ENCODE data around the gene IRF1.

Gene IRF1

GRCh38 chr5:132471944-132472343 is 18.6 kb downstream of the IRF1 start:
- peaks cover 20 to 80% (median 71%) of the 10 kb centered on the region in 4 experiments for H3K4me1 ChIP-seq (ENCODE audit: control extremely low read depth in 1 of 4, control insufficient read depth in 4 of 4, insufficient read depth in 4 of 4, low read length in 3 of 4)
- 94% methylated on average over 5 of the region's 7 CpGs for WGBS (ENCODE audit: insufficient coverage)
- no peaks in the 10 kb centered on the region for H3K9me3 ChIP-seq (ENCODE audit: control extremely low read depth in 1 of 5, control insufficient read depth in 4 of 5, insufficient read depth in 2 of 5, low read depth in 1 of 5, low read length in 4 of 5)
- H3K36me3 ChIP-seq (ENCODE audit: control insufficient read depth in 4 of 4, insufficient read depth in 4 of 4, low read length in 3 of 4): peaks cover 0 to 12% (median 5%) of the 10 kb centered on the region in 4 experiments
- POLR2A ChIA-PET: interaction anchor here (2.0 to 2.3 kb wide), 2 partner anchors 15 to 18 kb away, joined by 11 to 13 read pairs; partner anchors contain the start of gene IRF1
- DNase-seq: no peak
- CTCF ChIA-PET: interaction anchor here (0.9 to 24.8 kb wide), 11 partner anchors 8 to 85 kb away, joined by 3 to 471 read pairs (median 11); partner anchors contain the start of gene IRF1
- no peaks in the 10 kb centered on the region for H3K27me3 ChIP-seq (replicated peaks in 2 of 5; ENCODE audit: control insufficient read depth in 4 of 5, insufficient read depth in 5 of 5, low read length in 4 of 5)
- H3K27ac ChIP-seq (ENCODE audit: insufficient read depth in 1 of 2, low read depth in 1 of 2, low read length in 2 of 2, poor library complexity in 1 of 2, severe bottlenecking in 2 of 2): no peak overlapping the region
- H3K4me3 ChIP-seq (ENCODE audit: control insufficient read depth in 1 of 7, extremely low read depth in 1 of 7, insufficient read depth in 4 of 7, low read depth in 2 of 7, low read length in 6 of 7): no peak overlapping the region

DNA sequence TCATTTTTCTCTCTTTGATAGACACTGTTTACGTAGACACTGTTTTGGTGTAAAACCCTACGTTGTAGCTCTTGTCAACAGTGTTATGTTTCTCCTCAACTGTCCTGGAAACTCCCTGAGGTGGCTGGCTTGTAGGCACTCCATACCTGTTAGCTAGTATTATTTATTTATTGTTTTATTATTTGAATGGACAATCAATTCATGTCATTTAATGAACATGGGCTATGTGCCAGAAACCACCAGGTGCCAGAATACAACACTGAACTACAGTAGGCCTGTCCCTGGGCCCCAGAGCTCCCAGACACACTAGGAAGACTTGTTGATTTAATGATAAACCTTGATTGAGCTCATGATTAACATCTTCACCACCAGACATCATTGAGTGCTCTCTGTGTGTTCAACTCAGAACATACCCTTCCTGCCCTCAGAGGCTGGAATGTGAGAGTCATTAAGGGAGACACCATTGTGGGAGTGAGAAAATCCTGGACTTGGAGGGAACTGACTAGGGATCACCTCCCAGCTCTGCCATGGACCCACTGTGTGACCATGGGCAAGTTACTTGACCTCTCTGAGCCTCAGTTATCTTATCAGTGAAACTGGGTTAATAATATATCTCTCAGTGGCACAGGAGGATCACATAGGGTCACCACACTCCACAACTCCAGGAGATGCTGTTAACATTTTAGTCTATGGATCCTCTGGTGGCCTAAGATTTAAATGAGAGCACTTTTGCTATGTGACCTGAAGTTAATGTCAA is 19.2 kb downstream of the IRF1 start:
- CTCF ChIA-PET: interaction anchor here (1.0 to 24.8 kb wide), 11 partner anchors 9 to 85 kb away, joined by 3 to 471 read pairs (median 11); partner anchors contain the start of gene IRF1
- H3K4me1 ChIP-seq (ENCODE audit: control extremely low read depth in 1 of 4, control insufficient read depth in 4 of 4, insufficient read depth in 4 of 4, low read length in 3 of 4): peaks cover 23 to 86% (median 76%) of the 10 kb centered on the region in 4 experiments
- H3K9me3 ChIP-seq (ENCODE audit: control extremely low read depth in 1 of 5, control insufficient read depth in 4 of 5, insufficient read depth in 2 of 5, low read depth in 1 of 5, low read length in 4 of 5): no peaks in the 10 kb centered on the region
- no peak for DNase-seq
- WGBS (ENCODE audit: insufficient coverage): 90% methylated on average over 2 of the region's 2 CpGs
- no peaks in the 10 kb centered on the region for H3K27me3 ChIP-seq (replicated peaks in 2 of 5; ENCODE audit: control insufficient read depth in 4 of 5, insufficient read depth in 5 of 5, low read length in 4 of 5)
- H3K27ac ChIP-seq (ENCODE audit: insufficient read depth in 1 of 2, low read depth in 1 of 2, low read length in 2 of 2, poor library complexity in 1 of 2, severe bottlenecking in 2 of 2): no peak overlapping the region
- POLR2A ChIA-PET: interaction anchor here (2.0 kb wide), 1 partner anchor 19 kb away, joined by 11 read pairs; the partner anchor contains the start of gene IRF1
- no peak overlapping the region for H3K4me3 ChIP-seq (ENCODE audit: control insufficient read depth in 1 of 7, extremely low read depth in 1 of 7, insufficient read depth in 4 of 7, low read depth in 2 of 7, low read length in 6 of 7)
- peaks cover 0 to 12% (median 5%) of the 10 kb centered on the region in 4 experiments for H3K36me3 ChIP-seq (ENCODE audit: control insufficient read depth in 4 of 4, insufficient read depth in 4 of 4, low read length in 3 of 4)

DNA sequence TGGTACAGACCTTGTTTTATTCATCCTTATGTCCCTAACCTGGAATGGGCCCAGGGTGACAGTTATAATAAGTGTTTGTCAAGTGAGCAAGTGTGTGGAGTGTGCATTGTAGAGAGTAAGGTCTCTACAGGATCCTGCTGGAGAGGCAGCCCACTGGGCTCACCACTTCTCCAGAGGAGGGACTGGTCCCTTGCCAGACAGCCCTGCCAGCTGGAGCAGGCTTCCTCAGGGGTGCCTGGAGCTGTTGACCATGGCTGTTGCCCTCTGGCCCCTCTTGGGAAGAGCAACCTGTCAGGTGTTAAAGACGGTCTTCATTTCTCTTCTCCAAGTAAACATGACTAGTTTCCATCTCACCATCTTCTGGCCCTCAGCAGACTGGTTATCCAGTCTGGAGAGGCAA is 20.0 kb downstream of the IRF1 start:
- ChIA-PET CTCF (interaction anchor here (0.5 to 24.8 kb wide), 10 partner anchors 10 to 60 kb away, joined by 3 to 471 read pairs (median 10); partner anchors contain the start of gene IRF1), POLR2A (interaction anchor here (2.0 kb wide), 1 partner anchor 20 kb away, joined by 11 read pairs; the partner anchor contains the start of gene IRF1)
- Histone ChIP-seq H3K36me3 (ENCODE audit: control insufficient read depth in 4 of 4, insufficient read depth in 4 of 4, low read length in 3 of 4) (peaks cover 0 to 12% (median 3%) of the 10 kb centered on the region in 4 experiments), H3K27me3 (replicated peaks in 2 of 5; ENCODE audit: control insufficient read depth in 4 of 5, insufficient read depth in 5 of 5, low read length in 4 of 5) (no peaks in the 10 kb centered on the region), H3K27ac (ENCODE audit: insufficient read depth in 1 of 2, low read depth in 1 of 2, low read length in 2 of 2, poor library complexity in 1 of 2, severe bottlenecking in 2 of 2) (no peak overlapping the region), H3K4me3 (ENCODE audit: control insufficient read depth in 1 of 7, extremely low read depth in 1 of 7, insufficient read depth in 4 of 7, low read depth in 2 of 7, low read length in 6 of 7) (no peak overlapping the region), H3K9me3 (ENCODE audit: control extremely low read depth in 1 of 5, control insufficient read depth in 4 of 5, insufficient read depth in 2 of 5, low read depth in 1 of 5, low read length in 4 of 5) (no peaks in the 10 kb centered on the region), H3K4me1 (ENCODE audit: control extremely low read depth in 1 of 4, control insufficient read depth in 4 of 4, insufficient read depth in 4 of 4, low read length in 3 of 4) (peaks cover 28 to 93% (median 83%) of the 10 kb centered on the region in 4 experiments)
- no peak for DNase-seq
- 75% methylated on average over 1 of the region's 1 CpG for WGBS (ENCODE audit: insufficient coverage)

DNA sequence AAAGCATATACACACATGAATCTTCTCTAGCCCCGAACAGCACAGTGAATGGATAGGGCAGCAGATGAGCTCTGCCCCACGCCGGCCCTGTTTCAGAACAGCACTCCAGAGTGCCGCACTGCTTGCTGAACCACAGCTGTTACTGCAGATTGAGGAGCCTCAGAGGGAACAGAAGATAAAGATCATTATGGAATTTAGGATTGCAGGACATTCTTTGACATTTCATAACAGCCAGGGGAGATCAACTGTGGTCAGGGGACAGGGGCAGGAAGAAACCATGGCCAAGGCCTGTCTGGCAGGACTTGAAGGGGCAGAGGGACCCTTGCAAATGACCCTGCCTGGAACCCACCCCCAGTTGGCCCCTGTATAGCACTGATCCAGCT is 20.6 kb downstream of the IRF1 start:
- Histone ChIP-seq H3K36me3 (ENCODE audit: control insufficient read depth in 4 of 4, insufficient read depth in 4 of 4, low read length in 3 of 4) (peaks cover 0 to 10% (median 3%) of the 10 kb centered on the region in 4 experiments), H3K27me3 (replicated peaks in 2 of 5; ENCODE audit: control insufficient read depth in 4 of 5, insufficient read depth in 5 of 5, low read length in 4 of 5) (no peaks in the 10 kb centered on the region), H3K4me3 (ENCODE audit: control insufficient read depth in 1 of 7, extremely low read depth in 1 of 7, insufficient read depth in 4 of 7, low read depth in 2 of 7, low read length in 6 of 7) (no peak overlapping the region), H3K9me3 (ENCODE audit: control extremely low read depth in 1 of 5, control insufficient read depth in 4 of 5, insufficient read depth in 2 of 5, low read depth in 1 of 5, low read length in 4 of 5) (no peaks in the 10 kb centered on the region), H3K27ac (ENCODE audit: insufficient read depth in 1 of 2, low read depth in 1 of 2, low read length in 2 of 2, poor library complexity in 1 of 2, severe bottlenecking in 2 of 2) (no peak overlapping the region), H3K4me1 (ENCODE audit: control extremely low read depth in 1 of 4, control insufficient read depth in 4 of 4, insufficient read depth in 4 of 4, low read length in 3 of 4) (peaks cover 34 to 96% (median 84%) of the 10 kb centered on the region in 4 experiments)
- 96% methylated on average over 4 of the region's 4 CpGs for WGBS (ENCODE audit: insufficient coverage)
- ChIA-PET POLR2A (interaction anchor here (0.7 to 6.7 kb wide), 3 partner anchors 8 to 20 kb away, joined by 4 to 99 read pairs (median 8); partner anchors contain the start of gene IRF1), CTCF (interaction anchor here (0.7 to 24.8 kb wide), 13 partner anchors 7 to 83 kb away, joined by 3 to 471 read pairs (median 4); partner anchors contain the start of gene IRF1)
- DNase-seq: no peak

DNA sequence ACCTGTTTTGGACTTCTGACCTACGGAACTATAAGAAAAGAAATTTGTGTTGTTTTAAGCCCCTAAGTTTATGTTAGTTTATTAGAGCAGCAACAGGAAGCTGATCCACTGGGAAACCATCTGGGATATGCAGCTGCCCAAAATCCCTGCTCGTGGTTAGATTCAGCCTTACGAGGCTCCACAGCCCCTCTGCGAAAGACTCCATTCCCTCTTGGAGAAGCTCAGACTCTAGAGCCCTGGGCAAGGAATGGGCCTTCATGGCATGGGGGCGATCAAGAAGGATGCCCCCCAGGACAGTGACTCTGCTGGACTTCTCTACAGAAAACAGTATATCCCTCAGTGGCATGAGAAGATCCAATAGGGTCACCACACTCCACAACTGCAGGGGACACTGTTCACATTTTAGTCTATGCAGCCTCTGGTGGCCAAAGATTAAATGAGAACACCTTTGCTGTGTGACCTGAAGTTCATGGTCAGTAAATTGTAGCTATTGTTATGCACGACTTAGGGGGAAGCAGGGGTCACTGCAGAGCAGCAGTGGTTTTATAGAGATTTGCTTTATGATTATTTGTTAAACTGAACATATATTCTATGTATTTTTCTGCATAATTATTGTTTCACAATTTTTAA is 21.1 kb downstream of the IRF1 start:
- H3K27me3 ChIP-seq (replicated peaks in 2 of 5; ENCODE audit: control insufficient read depth in 4 of 5, insufficient read depth in 5 of 5, low read length in 4 of 5): no peaks in the 10 kb centered on the region
- ChIA-PET POLR2A (interaction anchor here (0.7 to 6.7 kb wide), 3 partner anchors 8 to 21 kb away, joined by 4 to 99 read pairs (median 8); partner anchors contain the start of gene IRF1), CTCF (interaction anchor here (0.7 to 24.8 kb wide), 13 partner anchors 8 to 83 kb away, joined by 3 to 471 read pairs (median 4); partner anchors contain the start of gene IRF1)
- no peak overlapping the region for H3K4me3 ChIP-seq (ENCODE audit: control insufficient read depth in 1 of 7, extremely low read depth in 1 of 7, insufficient read depth in 4 of 7, low read depth in 2 of 7, low read length in 6 of 7)
- peaks cover 0 to 10% (median 3%) of the 10 kb centered on the region in 4 experiments for H3K36me3 ChIP-seq (ENCODE audit: control insufficient read depth in 4 of 4, insufficient read depth in 4 of 4, low read length in 3 of 4)
- 97% methylated on average over 5 of the region's 6 CpGs for WGBS (ENCODE audit: insufficient coverage)
- H3K4me1 ChIP-seq (ENCODE audit: control extremely low read depth in 1 of 4, control insufficient read depth in 4 of 4, insufficient read depth in 4 of 4, low read length in 3 of 4): peaks cover 38 to 96% (median 84%) of the 10 kb centered on the region in 4 experiments
- H3K9me3 ChIP-seq (ENCODE audit: control extremely low read depth in 1 of 5, control insufficient read depth in 4 of 5, insufficient read depth in 2 of 5, low read depth in 1 of 5, low read length in 4 of 5): no peaks in the 10 kb centered on the region
- DNase-seq: no peak
- no peak overlapping the region for H3K27ac ChIP-seq (ENCODE audit: insufficient read depth in 1 of 2, low read depth in 1 of 2, low read length in 2 of 2, poor library complexity in 1 of 2, severe bottlenecking in 2 of 2)

DNA sequence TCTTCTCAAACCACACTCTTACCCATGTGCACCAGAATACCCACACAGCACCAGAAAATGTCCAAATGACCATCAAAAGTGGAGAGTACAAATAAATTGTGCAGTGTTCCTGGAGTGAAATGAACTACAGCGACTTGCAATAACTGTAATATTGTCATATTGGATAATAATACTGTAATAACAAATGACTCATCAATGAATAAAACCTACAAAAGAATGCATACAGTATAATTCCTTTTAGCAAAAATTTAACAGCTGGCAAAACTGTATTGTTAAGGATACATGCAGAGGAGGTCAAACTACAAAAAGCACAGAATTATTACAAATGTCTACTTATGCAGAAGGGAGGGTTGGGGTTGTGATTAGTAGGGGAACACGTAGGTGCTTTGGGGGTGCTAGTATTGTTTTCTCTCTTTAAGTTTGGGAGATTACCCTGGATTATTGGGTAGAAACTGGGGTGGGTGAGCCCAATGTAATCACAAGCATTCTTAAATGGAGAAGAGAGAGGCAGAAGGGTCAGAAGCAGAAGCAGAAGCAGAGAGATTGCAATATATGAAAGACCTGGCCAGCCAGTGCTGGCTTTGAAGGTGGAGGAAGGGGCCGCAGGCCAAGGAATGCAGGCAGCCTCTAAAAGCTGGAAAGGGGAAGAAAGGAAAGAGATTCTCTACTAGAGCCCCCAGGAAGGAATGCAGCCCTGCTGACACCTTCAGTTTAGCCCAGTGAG is 21.8 kb downstream of the IRF1 start:
- no peak for DNase-seq
- 100% methylated on average over 2 of the region's 3 CpGs for WGBS (ENCODE audit: insufficient coverage)
- Histone ChIP-seq H3K27me3 (replicated peaks in 2 of 5; ENCODE audit: control insufficient read depth in 4 of 5, insufficient read depth in 5 of 5, low read length in 4 of 5) (no peaks in the 10 kb centered on the region), H3K27ac (ENCODE audit: insufficient read depth in 1 of 2, low read depth in 1 of 2, low read length in 2 of 2, poor library complexity in 1 of 2, severe bottlenecking in 2 of 2) (no peak overlapping the region), H3K36me3 (ENCODE audit: control insufficient read depth in 4 of 4, insufficient read depth in 4 of 4, low read length in 3 of 4) (peaks cover 0 to 10% (median 3%) of the 10 kb centered on the region in 4 experiments), H3K9me3 (ENCODE audit: control extremely low read depth in 1 of 5, control insufficient read depth in 4 of 5, insufficient read depth in 2 of 5, low read depth in 1 of 5, low read length in 4 of 5) (no peaks in the 10 kb centered on the region), H3K4me3 (ENCODE audit: control insufficient read depth in 1 of 7, extremely low read depth in 1 of 7, insufficient read depth in 4 of 7, low read depth in 2 of 7, low read length in 6 of 7) (no peak overlapping the region), H3K4me1 (ENCODE audit: control extremely low read depth in 1 of 4, control insufficient read depth in 4 of 4, insufficient read depth in 4 of 4, low read length in 3 of 4) (peaks cover 39 to 96% (median 87%) of the 10 kb centered on the region in 4 experiments)
- CTCF ChIA-PET: interaction anchor here (0.7 to 24.8 kb wide), 10 partner anchors 9 to 82 kb away, joined by 3 to 471 read pairs (median 20); partner anchors contain the start of gene IRF1
- POLR2A ChIA-PET: interaction anchor here (1.6 to 6.7 kb wide), 2 partner anchors 9 to 12 kb away, joined by 8 to 99 read pairs; no protein-coding TSS in a partner anchor
